GM18873 (cell line): ENCODE results near the gene CERK.
"Not testable (repeated sequence)": the region's sequence is repeated elsewhere in the genome, so short reads cannot be mapped to it uniquely, and the experiment has no call there.

Experiments
- ATAC-seq: cut with Tn5 transposase; IDR thresholded peaks from one replicate; pipeline ENCODE4 v1.9.1; 2021; ENCODE audit warnings: mild to moderate bottlenecking, moderate library complexity, moderate number of reproducible peaks; ENCODE audit not compliant: unreplicated experiment, low FRiP score

Gene CERK

DNA sequence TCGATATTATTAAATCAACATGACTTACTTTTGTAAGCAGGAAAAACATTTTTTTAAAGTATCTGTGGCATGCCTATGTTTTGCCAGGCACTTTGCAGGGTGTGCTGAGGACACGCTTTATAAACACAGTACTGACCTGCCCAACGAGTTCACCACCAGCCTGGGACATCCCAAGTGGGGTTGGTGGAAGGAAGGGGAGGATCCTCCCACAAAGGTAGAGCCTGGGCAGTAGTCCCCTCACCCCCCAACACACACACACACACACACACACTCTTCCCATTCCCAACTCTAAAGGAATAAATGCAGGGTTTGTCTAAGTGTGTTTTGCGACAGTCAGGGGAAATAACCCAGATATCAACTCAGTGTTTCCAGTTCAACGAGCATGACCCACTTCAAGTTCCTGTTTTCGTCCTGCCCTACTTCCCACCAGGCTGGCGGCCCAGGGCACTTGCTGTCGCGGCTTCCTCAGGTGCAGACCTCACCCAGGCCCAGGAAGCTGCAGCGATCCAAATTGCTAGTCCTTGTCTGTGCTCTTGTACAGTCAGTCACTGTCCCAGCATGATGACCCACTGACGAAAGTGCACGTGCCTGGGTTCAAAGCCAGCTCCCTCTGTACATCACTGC, 3.1 kb downstream of the CERK start:
- ATAC-seq = no peak

DNA sequence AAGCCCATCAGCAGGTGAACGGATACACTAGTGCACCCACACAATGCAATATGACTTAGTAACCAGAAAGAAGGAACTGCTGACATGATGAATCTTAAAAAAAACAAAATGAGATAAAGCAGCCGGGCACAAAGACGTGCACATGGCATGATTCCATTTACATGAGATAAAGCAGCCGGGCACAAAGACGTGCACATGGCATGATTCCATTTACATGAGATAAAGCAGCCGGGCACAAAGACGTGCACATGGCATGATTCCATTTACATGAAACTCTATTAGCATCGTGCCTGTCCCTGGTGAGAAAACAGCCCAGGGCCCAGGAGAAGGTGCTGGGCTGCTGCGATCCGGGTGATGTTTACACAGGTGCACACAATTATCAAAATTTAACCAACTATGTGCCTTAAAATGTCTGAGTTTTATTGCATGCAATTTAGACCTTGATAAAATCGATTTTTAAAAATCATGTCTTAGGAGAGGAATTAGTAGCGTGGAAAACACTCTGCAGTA, 3.8 kb downstream of the CERK start:
- not testable (repeated sequence) for ATAC-seq

DNA sequence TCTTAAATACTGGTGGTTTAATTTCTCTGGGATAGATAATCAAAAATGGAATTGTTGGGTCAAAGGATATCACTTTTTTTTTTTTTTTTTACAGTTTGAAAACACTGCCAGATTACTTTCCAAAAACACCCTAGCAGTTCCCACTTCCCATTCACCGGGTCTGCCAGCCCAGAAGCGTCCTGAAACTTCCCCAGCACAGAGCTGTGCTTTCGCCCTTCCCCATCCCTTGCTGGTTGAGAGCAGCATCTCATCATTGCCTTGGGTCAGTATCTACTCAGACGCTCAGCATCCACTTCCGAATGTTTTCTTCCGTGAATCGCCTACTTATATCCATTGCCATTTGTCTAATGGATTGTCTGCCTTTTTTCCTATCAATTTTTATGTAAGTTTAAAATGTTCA, 5.5 kb downstream of the CERK start:
- ATAC-seq = no peak

DNA sequence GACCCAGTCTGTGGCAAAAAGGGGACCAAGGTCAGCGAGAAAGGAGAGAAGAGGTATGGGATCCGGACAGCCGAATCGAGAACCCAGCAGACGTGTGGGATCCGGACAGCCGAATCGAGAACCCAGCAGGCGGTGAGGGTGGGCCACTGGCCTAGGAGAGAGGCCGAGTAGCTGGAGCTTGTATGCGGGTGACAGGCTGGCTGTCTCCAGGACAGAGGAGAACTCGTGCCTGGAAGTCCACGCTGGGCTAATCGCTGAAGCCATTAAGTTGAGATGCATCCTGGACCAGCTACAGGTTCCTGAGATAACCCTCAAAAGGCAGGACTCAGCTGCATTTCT, 6.0 kb downstream of the CERK start:
- ATAC-seq = no peak

DNA sequence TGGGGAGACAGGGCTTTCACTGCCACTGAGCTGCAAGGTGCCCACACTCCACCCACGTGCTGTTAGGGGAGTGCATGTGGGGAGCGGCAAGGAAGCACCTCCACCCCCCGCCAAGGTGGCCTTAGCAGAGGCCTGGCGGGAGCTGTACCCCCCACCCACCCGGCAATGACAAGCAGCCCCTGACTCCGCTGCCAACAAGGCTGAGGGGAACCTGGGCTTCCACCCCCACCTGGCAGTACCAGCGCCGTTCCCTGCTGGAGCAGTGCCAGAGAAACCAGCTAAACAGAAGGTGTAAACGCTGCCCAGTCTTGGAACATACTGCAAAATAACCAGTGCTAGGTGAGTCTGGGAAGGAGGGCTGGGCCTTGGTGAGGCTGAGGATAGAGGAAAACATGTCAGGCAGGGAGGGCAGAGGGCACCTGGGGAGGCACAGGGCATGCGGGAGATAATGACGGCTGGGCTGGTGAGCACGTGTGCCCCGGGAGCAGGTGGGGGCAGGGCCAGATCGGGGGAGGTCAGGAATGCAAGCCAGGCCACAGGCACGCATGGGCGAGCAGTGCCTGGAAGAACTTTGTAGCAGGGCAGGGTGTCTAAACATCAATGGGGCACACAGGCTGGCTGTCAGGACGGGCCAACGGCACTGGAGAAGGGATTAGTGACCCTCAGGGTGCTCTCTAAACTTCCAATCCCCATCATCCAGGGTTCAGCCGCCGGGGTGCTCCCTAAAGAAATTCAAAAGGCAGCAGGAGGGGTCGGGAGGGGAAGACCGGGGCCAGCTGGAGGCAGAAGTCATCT, 6.6 kb downstream of the CERK start:
- ATAC-seq = no peak

DNA sequence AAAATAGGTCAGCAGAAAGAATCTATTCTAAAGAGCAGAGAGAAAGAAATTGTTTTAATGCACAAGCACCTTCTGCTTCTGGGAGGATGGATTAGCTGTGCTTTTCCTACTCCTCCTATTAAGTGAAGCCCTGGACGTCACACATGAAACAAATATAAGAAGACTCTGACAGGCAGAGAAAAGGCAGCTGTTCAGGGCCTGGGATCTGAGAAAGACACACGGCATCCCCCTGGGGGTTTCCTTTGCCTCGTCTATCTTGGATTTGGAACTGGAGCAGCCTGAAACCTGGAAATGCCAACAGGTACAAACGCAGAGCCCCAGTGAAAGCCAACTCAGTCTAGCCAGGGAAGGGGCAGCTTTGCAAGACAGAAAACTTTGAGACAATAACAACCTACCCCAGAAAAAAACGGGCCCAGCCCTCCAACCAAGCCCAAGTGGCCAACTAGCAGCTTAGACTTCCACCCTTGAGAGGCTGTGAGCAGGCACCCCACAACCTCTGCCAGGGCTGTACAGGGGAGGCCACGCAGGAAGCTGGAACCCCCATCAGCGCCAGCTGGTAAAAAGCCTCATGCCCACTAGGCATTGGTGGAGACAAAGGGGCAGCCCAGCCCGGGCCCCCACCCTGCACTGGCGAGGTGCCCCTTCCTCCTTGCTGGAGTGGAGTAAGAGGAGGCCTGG, 7.3 kb downstream of the CERK start:
- ATAC-seq = no peak

DNA sequence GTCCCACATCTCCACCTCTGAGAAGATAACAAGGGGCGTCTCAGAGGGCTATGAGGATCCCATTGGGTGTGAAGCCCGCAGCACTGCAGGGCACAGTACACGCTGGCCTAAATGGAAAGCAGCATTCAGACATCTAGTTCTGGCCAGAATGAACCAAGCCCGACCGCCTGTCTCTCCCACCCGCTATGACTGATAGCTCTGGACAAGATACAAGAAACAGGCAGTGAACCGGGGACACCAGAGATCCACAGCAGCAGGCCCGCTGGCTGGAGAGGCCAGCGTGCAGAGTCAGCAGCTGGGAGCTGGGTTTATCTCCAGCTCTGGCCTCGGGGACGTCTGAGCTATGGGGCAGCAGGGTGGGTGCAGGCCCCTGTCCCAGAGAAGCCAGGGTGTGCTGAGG, 9.6 kb downstream of the CERK start:
- ATAC-seq = no peak

DNA sequence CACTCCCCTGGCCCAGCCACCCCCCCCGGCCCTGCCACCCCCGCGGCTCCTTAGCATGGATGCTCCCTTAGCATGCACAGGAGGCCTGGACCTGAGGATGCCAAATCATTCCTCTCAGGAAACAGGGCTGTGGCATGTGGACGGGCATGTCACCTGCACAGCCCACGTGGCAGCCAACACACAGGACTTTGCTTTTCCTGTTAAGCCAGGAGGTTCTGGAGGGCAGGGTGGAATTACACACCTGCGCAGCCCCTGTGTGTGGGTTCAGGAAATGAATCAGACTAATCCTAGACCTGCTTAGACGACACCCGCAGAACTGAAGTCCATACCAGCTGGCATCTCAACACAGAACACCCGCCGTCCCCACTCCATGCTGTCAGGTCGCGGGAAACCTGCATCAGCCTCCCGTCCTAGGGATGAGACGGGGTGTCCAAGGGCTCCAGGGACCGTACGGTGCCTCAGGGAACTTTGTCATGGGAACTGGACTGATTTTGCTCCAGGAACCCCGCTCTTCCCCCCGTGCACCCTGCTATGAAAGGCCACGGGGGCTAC, 10.2 kb downstream of the CERK start:
- no peak for ATAC-seq

DNA sequence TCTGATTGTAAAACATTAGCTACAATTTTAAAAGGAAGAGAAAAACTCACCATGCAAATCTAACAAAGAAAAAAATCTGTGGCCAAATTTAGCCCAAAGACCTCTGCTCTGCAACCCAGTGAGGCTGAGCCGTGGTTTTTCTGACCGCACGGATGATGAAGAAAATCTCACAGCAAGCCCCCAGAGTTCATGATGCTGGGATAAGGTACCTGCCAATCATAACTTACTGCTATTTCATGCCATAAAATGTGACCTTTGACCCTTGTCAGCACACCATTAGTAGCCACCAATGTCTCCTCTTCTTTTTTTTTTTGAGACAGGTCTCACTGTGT, 11.1 kb downstream of the CERK start:
- ATAC-seq = no peak

DNA sequence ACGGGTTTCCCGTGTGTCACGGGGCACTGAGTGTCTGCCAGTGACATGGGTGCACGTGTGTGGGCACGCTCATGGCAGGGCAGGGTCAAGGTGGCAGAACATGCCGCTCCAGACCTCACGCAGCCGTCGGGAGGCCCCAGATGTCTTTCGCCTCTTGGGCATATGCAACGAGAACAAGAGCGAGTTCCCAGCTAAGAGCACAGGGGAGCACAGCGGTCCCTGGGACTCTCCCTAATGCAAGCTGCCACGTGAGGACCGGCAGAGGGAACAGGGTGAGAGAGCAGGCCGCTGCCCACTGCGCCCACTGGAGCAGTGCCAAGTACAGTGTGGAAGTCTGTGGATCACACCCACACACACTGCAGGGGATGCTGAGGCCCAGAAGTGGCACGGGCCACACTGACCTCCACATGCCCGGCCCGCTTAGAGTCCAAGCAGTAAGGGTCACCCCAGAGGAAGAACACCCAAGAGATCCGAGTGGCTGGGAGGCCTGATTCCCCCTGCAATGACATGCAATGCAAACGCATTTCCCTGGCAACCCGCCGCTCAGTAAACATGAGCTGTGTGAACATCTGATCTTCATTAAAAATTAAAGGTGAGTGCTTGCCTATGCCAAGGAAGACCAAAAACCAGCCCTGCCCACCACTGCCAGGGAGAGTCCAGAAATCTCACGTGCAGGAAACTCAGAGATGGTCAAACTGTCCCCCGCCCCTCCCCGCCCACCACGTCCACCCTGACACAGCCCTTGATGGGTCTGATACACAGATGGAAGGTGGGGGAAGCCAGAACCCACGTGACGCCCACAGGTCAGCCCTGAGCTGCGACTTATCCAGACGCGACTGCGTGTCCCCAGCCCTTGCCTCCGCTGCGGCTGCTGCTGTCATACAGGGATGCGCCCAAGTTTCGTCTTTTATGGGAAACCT, 11.7 kb downstream of the CERK start:
- ATAC-seq = no peak

DNA sequence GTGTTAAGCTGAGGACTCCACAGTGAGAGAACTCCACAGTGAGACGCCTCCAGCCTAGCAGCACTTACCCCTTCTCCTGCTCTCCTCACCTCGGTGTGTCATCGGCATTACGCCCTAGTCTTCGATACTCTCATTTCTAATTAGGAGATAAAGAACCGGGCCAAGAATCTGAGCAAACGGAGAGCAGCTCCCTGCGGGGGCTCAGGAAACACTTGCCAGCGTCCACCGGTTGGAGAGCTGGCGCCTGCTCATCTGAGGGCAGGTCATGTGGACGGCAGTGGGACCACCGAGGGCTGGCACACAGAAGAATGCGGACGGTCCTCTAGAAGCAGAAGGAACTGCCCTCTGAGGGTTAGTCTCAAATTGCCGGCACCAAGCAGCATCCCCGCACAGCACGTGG, 13.0 kb downstream of the CERK start:
- ATAC-seq = no peak

DNA sequence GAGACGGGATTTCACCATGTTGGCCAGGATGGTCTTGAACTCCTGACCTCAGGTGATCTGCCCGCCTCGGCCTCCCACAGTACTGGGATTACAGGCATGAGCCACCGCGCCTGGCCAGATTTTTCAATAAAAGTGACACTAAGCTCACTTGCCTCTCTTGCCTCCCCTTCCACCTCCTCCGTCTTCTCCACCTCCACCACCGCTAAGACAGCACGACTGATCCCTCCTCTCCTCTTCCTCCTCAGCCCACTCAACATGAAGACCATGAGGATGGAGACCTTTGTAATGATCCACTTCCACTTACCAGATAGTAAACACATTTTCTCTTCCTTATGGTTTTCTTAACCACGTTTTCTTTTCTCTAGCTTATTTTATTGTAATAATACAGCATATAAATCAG, 14.2 kb downstream of the CERK start:
- no peak for ATAC-seq

DNA sequence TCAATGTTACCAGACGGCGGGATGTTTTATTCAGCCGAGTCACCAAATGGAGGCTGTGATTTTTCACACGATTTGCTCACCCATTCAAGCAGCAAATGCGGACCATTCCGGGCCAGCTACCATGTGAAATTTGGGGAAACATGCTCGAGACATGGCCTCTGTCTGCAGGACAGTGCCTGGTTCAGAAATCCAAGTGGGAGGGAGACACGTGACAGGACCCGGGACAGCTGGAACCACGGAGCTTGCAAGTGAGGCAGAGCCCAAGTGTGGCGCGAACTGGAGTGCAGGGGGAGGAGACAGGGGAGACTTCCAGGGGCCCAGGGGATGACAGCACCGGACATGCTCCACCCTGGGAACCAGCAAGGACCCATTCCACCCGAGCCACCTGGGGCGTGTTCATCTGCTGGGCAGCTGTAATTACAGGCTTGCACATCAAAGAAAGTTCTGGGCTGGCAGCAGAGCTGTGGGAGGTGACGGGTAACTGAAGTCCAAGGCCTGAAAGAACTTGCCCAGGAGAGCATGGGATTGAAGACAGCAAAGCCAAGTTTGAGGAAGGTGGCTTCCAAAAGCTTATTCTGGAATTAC, 16.5 kb downstream of the CERK start:
- no peak for ATAC-seq

DNA sequence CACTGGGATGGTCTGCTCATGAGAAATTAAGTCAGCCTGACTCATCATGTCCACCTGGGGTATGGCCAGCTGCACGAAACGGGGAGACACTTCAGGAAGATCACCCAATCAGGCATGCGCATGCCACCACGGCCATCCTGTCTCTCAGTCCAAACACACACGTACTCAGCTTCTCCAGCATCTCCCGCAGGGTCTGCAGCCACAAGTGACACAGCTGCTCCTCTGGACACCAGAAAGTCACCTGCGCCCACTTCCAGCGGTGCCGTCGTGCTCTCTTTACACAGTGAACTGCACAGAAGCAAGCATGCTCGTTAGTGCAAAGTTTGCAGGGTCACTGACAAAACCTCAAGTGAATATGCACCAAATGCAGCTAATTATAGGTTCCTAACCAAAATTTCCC, 18.1 kb downstream of the CERK start:
- no peak for ATAC-seq

DNA sequence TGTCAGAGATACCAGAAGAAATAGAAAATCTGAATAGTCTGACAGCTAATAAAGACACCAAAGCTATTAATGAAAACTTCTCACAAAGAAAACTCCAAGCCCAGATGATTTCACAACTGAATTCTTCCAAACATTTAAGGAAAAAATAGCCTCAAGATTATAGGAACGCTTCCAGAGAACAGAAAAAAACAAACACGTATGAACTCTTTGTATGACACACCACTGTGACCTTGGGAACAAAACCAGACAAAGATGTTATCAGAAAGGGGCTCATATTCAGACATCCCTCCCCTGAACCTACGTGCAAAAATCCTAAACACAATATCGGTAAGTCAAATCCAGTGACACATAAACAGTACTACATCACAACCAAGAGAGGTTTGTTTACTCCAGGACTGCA, 23.5 kb downstream of the CERK start:
- ATAC-seq = no peak

DNA sequence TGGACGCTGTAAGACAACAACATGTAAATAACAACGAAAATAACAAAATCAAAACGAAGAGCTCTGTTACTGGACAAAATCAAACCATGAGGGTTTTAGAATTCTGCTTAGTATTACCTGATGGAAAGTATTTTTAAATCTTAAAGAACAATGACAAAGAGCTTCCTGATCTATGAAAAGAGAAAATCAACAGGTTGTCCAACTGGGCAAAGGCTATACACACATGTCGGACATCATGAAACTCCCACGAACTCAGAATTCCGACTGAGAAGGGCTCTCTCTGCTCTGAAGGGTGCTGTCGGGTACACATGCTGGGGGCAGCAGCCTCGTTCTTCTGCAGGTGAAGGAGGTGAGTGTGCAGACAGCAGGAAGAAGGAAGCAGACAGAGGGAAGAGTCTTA, 25.8 kb downstream of the CERK start:
- no peak for ATAC-seq

DNA sequence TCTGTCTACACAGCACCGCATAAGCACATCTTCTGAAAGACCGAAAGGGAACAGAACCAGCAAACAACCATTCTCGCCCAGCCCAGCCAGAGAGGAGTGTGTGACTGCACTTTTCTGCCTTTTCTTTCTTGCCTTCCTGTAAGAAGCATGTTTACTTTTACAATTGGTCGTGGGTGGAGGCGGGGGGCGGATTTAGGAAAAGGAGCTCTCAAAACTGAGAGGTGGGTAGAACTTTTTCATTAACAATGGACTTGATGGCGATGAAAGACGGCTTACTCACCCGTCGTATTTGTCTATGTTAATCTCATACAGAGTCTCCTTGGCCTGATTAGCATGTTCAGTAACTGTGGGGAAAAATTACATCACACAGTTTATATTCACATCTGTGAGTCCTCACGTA, 27.2 kb downstream of the CERK start:
- ATAC-seq = no peak

DNA sequence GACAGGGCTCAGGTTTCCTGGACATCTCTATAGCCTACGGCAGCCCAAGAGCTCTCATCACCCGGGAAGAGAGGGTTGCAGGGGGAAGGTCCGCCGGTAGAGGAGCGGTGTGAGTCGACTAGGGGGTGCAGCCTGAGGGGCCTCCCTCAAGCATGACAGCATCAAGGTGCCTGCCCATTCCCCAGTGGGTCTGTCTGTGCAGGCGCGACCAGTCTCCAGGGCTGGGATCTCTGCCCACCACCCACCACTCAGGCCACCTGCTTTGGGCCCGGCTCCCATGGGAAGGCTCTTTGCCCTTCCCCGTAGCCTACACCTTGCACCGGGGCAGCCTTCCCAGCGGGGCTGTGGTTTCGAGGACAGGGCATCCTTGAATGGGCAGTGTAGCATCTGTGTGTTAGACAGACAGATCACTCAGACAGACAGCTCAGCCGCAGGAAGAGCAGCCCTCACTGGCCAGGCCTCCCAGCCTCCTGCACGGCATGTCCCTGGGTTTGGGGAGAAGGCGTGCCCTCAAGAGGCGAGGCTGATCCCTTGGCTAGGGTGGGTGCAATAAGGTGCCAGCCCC, 29.2 kb downstream of the CERK start:
- ATAC-seq = no peak

DNA sequence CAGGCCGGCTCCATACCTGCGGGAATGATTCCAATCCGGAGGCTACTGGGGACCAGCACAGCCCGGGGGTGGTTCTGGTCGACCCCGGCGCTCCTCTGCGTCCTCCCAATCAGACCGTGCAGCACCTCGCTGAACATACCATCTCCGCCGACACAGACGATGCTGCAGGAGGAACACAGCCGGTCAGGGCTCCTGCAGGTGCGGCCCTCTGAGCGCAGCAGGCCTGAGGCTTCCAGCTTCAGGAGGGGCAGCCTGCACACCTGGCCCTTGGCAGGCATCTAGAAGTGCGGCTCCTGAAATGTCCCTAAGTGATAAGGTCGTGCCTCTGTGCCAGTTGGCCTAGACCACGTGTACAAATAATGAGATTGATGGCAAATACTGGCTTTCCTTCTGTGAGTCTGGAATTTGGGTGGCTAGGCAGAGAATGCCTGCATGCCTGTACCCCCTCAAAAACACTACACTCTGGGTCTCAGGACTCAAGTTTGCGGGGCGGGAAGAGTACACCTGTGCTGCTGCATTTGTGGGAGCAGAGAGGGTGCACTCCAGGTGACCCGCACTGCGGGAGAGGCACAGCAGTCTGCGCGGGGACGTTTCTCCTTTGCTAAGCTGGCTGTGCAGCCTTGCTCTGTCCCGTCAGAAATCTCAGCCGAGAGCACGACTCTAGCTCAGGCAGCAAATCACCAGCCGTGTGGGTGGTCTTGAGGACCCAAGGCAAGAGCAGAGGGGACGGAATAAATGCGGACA, 30.1 kb downstream of the CERK start:
- no peak for ATAC-seq
